MM.1S (cell line): ENCODE measurements around the gene WDFY4.

Source experiments
- DNase-seq: peaks from one replicate; pipeline ENCODE4 v3.0.0-alpha.2; 2015
- H2AFZ ChIP-seq: fragments of 300-600 bp; sonication (generic); 2 replicates; pipeline ENCODE4 v1.6.0; 2016; ENCODE audit warnings: antibody characterized with exemption, low read length
- H3F3A ChIP-seq: fragments of 300-600 bp; sonication (generic); 2 replicates; pipeline ENCODE4 v1.6.1; 2016; ENCODE audit warnings: mild to moderate bottlenecking, antibody characterized with exemption, low read length, moderate library complexity, mixed read lengths; ENCODE audit not compliant: insufficient read depth
- H3K27ac ChIP-seq: fragments of 300-600 bp; sonication (generic); 2 replicates; pipeline ENCODE4 v1.5.1; 2016; ENCODE audit warnings: mild to moderate bottlenecking, low read length
- H3K27me3 ChIP-seq: fragments of 300-600 bp; sonication (generic); replicated peaks from 2 replicates; pipeline ENCODE4 v1.6.0; 2016; ENCODE audit warnings: low read length; ENCODE audit not compliant: insufficient read depth
- H3K36me3 ChIP-seq: fragments of 300-600 bp; sonication (generic); replicated peaks from 2 replicates; pipeline ENCODE4 v1.6.1; 2016; ENCODE audit warnings: mild to moderate bottlenecking, low read length, mixed read lengths; ENCODE audit not compliant: insufficient read depth
- H3K4me1 ChIP-seq: fragments of 300-600 bp; sonication (generic); 2 replicates; pipeline ENCODE4 v1.6.1; 2016; ENCODE audit warnings: low read length, mixed read lengths
- H3K4me2 ChIP-seq: fragments of 300-600 bp; sonication (generic); 2 replicates; pipeline ENCODE4 v1.6.0; 2016; ENCODE audit warnings: low read depth, low read length
- H3K4me3 ChIP-seq: fragments of 300-600 bp; sonication (generic); 2 replicates; pipeline ENCODE4 v1.5.1; 2016; ENCODE audit warnings: low read length, mixed read lengths
- H3K79me2 ChIP-seq: fragments of 300-600 bp; sonication (generic); 2 replicates; pipeline ENCODE4 v1.6.1; 2016; ENCODE audit warnings: mixed run types, low read length, mixed read lengths
- H3K9ac ChIP-seq: fragments of 300-600 bp; sonication (generic); 2 replicates; pipeline ENCODE4 v1.6.1; 2016; ENCODE audit warnings: low read length, mixed read lengths
- H3K9me2 ChIP-seq: fragments of 300-600 bp; sonication (generic); replicated peaks from 2 replicates; pipeline ENCODE4 v1.6.1; 2016; ENCODE audit warnings: mild to moderate bottlenecking, low read length, mixed read lengths; ENCODE audit not compliant: insufficient read depth
- H3K9me3 ChIP-seq: fragments of 300-600 bp; sonication (generic); replicated peaks from 2 replicates; pipeline ENCODE4 v1.6.1; 2016; ENCODE audit warnings: mild to moderate bottlenecking, low read length, mixed read lengths; ENCODE audit not compliant: insufficient read depth
- H4K20me1 ChIP-seq: fragments of 300-600 bp; sonication (generic); 2 replicates; pipeline ENCODE4 v1.6.1; 2016; ENCODE audit warnings: mild to moderate bottlenecking, low read length, moderate library complexity, mixed read lengths; ENCODE audit not compliant: insufficient read depth
- CTCF ChIP-seq: fragments of 300-600 bp; sonication (generic); IDR thresholded peaks from 2 replicates; pipeline ENCODE4 v1.5.1; 2016; ENCODE audit warnings: antibody characterized with exemption, low read length, mixed read lengths
- EZH2 ChIP-seq: fragments of 300-600 bp; sonication (generic); optimal IDR thresholded peaks from 2 replicates; pipeline ENCODE3; 2017; ENCODE audit warnings: low read depth, mild to moderate bottlenecking, antibody characterized with exemption, low read length, mixed read lengths
- EZH2phosphoT487 ChIP-seq: fragments of 300-600 bp; sonication (generic); IDR thresholded peaks from 2 replicates; pipeline ENCODE4 v1.6.1; 2018; ENCODE audit warnings: antibody characterized with exemption, low read length

The WDFY4 gene

GRCh38 chr10:48813291-48813690 is 128.6 kb downstream of the WDFY4 start:
- no peaks in the 10 kb centered on the region for H3K9me2 ChIP-seq
- no peak for TF ChIP-seq CTCF
- no peak for TF ChIP-seq EZH2phosphoT487
- no peak for TF ChIP-seq EZH2
- H3K9ac ChIP-seq: no peak overlapping the region
- H3K4me1 ChIP-seq: no peaks in the 10 kb centered on the region
- H3F3A ChIP-seq: no peaks in the 10 kb centered on the region
- DNase-seq: no peak
- H3K27ac ChIP-seq: no peak overlapping the region
- no peaks in the 10 kb centered on the region for H3K79me2 ChIP-seq
- H2AFZ ChIP-seq: no peak overlapping the region
- 0 out of 2 replicates have a peak, but pooled peaks cover 5% of the 10 kb centered on the region for H3K27me3 ChIP-seq
- H3K36me3 ChIP-seq: no peaks in the 10 kb centered on the region
- H3K4me2 ChIP-seq: no peak overlapping the region
- no peak overlapping the region for H3K4me3 ChIP-seq
- H3K9me3 ChIP-seq: no peaks in the 10 kb centered on the region
- no peaks in the 10 kb centered on the region for H4K20me1 ChIP-seq

DNA sequence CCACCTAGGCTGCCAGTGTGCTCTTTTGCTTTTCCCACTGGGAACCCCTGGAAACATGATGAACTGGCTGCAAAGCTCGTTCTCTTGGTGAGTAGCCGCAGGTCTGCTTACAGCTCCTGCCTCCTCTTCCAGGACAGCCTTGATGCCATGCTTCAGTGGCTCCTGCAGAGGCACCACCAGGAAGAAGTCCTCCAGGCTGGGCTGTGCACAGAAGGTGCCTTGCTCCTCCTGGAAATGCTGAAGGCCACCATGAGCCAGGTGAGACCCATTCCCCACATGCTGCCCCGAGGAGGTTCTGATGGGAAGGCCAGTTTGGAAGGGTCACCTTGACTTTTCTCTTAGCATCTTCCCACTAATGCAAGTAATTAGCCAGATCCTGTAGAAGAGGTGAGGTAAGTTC is 129.2 kb downstream of the WDFY4 start:
- TF ChIP-seq EZH2: no peak
- TF ChIP-seq EZH2phosphoT487: no peak
- no peak for TF ChIP-seq CTCF
- H2AFZ ChIP-seq: no peak overlapping the region
- no peaks in the 10 kb centered on the region for H3K4me1 ChIP-seq
- no peaks in the 10 kb centered on the region for H3K9me2 ChIP-seq
- no peak overlapping the region for H3K4me3 ChIP-seq
- no peaks in the 10 kb centered on the region for H3F3A ChIP-seq
- no peak for DNase-seq
- no peaks in the 10 kb centered on the region for H3K36me3 ChIP-seq
- H3K27me3 ChIP-seq: 0 out of 2 replicates have a peak, but pooled peaks cover 5% of the 10 kb centered on the region
- H3K27ac ChIP-seq: no peak overlapping the region
- H3K4me2 ChIP-seq: no peak overlapping the region
- H3K79me2 ChIP-seq: no peaks in the 10 kb centered on the region
- no peaks in the 10 kb centered on the region for H3K9me3 ChIP-seq
- no peak overlapping the region for H3K9ac ChIP-seq
- H4K20me1 ChIP-seq: no peaks in the 10 kb centered on the region

DNA sequence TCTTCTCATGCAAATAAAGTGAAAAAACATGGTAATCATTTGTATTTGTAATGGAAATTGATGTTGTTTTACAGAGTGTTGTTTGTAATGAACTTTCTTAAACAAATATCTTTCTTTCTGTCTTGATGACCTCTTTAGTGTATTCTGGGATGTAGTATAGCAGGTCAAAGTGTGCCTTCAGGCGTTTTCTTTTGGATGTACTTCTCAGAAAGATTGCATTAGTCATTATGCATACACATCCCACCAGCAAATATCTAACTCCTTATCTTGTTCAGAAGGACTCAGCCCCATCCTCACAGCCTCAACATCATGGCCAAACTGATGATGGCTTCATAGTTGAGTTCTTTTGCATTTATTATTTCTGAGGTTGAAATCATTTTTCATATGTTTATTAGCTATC is 130.3 kb downstream of the WDFY4 start:
- Histone ChIP-seq H3K9me3 (no peaks in the 10 kb centered on the region), H3F3A (no peaks in the 10 kb centered on the region), H3K4me2 (no peak overlapping the region), H3K9me2 (no peaks in the 10 kb centered on the region), H2AFZ (no peak overlapping the region), H3K27ac (no peak overlapping the region), H4K20me1 (no peaks in the 10 kb centered on the region), H3K36me3 (no peaks in the 10 kb centered on the region), H3K79me2 (no peaks in the 10 kb centered on the region), H3K27me3 (0 out of 2 replicates have a peak, but pooled peaks cover 5% of the 10 kb centered on the region), H3K4me1 (no peaks in the 10 kb centered on the region), H3K9ac (no peak overlapping the region), H3K4me3 (no peak overlapping the region)
- TF ChIP-seq CTCF (no peak), EZH2phosphoT487 (no peak), EZH2 (no peak)
- no peak for DNase-seq
